A673 (cell line): ENCODE results near the gene TSPAN10. TPM values are rescaled to one million over a fixed set of nuclear protein-coding genes. Genes with fewer than 3 reads are reported as not detected.

ENCODE experiments used
- BruUV-seq: library from RNA; stranded (reverse); fragments of 400-500 nt; replicated peaks from 2 replicates; lab custom pipeline; 2021; lab: Mats Ljungman, UMichigan
- CTCF ChIA-PET: fragments of 300-600 bp; sonication (Branson Sonifier 250); formaldehyde crosslinking; loops from one replicate; lab custom pipeline; 2022; ENCODE audit warnings: antibody characterized with exemption; lab: Charles Lee
- POLR2A ChIA-PET: fragments of 300-600 bp; sonication (Branson Sonifier 250); formaldehyde crosslinking; loops from one replicate; lab custom pipeline; 2022; ENCODE audit warnings: antibody characterized with exemption; ENCODE audit not compliant: low non-redundant PET; lab: Charles Lee
- DNase-seq: peaks from one replicate; pipeline ENCODE4 v3.0.0-alpha.2; 2015; ENCODE audit warnings: low spot score
- H3K27ac ChIP-seq: fragments of 200-600 bp; sonication (generic); 2 replicates; pipeline ENCODE4 v1.5.1; 2016; ENCODE audit warnings: mixed run types, low read depth, mild to moderate bottlenecking, mixed read lengths, antibody characterized with exemption, low read length; ENCODE audit not compliant: poor library complexity, severe bottlenecking
- H3K27me3 ChIP-seq: fragments of 200-600 bp; sonication (generic); replicated peaks from 2 replicates; pipeline ENCODE4 v1.6.1; 2017; ENCODE audit warnings: mixed run types, low read depth, mild to moderate bottlenecking, mixed read lengths, antibody characterized with exemption, low read length; ENCODE audit not compliant: insufficient read depth, poor library complexity
- H3K36me3 ChIP-seq: fragments of 200-600 bp; sonication (generic); 2 replicates; pipeline ENCODE4 v1.6.1; 2016; ENCODE audit warnings: mixed run types, mild to moderate bottlenecking, mixed read lengths, antibody characterized with exemption, low read length; ENCODE audit not compliant: insufficient read depth, poor library complexity, severe bottlenecking
- H3K4me1 ChIP-seq: fragments of 200-600 bp; sonication (generic); 2 replicates; pipeline ENCODE4 v1.6.1; 2017; ENCODE audit warnings: mixed run types, mild to moderate bottlenecking, mixed read lengths, antibody characterized with exemption, low read length; ENCODE audit not compliant: insufficient read depth, poor library complexity, severe bottlenecking
- H3K4me3 ChIP-seq: fragments of 200-600 bp; sonication (generic); 2 replicates; pipeline ENCODE4 v1.5.1; 2016; ENCODE audit warnings: low read depth, mixed run types, mild to moderate bottlenecking, mixed read lengths, low read length; ENCODE audit not compliant: poor library complexity, severe bottlenecking
- H3K9me3 ChIP-seq: fragments of 200-600 bp; sonication (generic); 2 replicates; pipeline ENCODE4 v1.6.1; 2016; ENCODE audit warnings: mixed run types, low read depth, mild to moderate bottlenecking, mixed read lengths, antibody characterized with exemption, low read length; ENCODE audit not compliant: poor library complexity, severe bottlenecking
- CTCF ChIP-seq: fragments of 300-800, 200-600 bp; sonication (generic); conservative IDR thresholded peaks from 2 replicates; pipeline ENCODE4 v1.5.1; 2017; ENCODE audit warnings: low read depth, mild to moderate bottlenecking, antibody characterized with exemption, low read length, moderate library complexity, mixed read lengths
- EZH2 ChIP-seq: fragments of 200-600 bp; sonication (generic); IDR thresholded peaks from 2 replicates; pipeline ENCODE4 v1.6.1; 2017; ENCODE audit warnings: borderline replicate concordance, low read depth, mild to moderate bottlenecking, mixed read lengths, antibody characterized with exemption, low read length; ENCODE audit not compliant: poor library complexity, severe bottlenecking
- intact Hi-C: fragments of 100-400 bp; cut with micrococcal nuclease; formaldehyde crosslinking; loops from one replicate; pipeline ENCODE4 v1.10.0; 2022; ENCODE audit not compliant: unreplicated experiment
- total RNA-seq: library from RNA; stranded (reverse); gene quantifications from 2 replicates; pipeline ENCODE4 v1.2.3, GENCODE V29; 2021

TSPAN10 gene
- total RNA-seq, 1 experiment from 2014 or later, result 1.1 TPM

GRCh38 chr17:81684442-81684911 lies 47.5 kb downstream of the TSPAN10 start:
- Histone ChIP-seq H3K9me3 (no peaks in the 10 kb centered on the region), H3K36me3 (peaks cover 36% of the 10 kb centered on the region), H3K4me3 (peak overlapping the region; percentile 93), H3K27ac (peak overlapping the region; percentile 90), H3K4me1 (peaks cover 25% of the 10 kb centered on the region), H3K27me3 (no peaks in the 10 kb centered on the region)
- intact Hi-C loops, result no loop called here
- TF ChIP-seq CTCF (no peak), EZH2 (no peak)
- TSS peak; percentile 71 for BruUV-seq
- peak; percentile 41 for DNase-seq
- POLR2A ChIA-PET, result no interaction called here
- CTCF ChIA-PET, result no interaction called here

- Histone ChIP-seq H3K27me3 (no peaks in the 10 kb centered on the region), H3K4me3 (peak overlapping the region; percentile 93), H3K27ac (peak overlapping the region; percentile 90), H3K4me1 (peaks cover 25% of the 10 kb centered on the region), H3K9me3 (no peaks in the 10 kb centered on the region), H3K36me3 (peaks cover 42% of the 10 kb centered on the region)
- no peak for TF ChIP-seq CTCF
- no peak for TF ChIP-seq EZH2
- BruUV-seq, result no TSS peak
- intact Hi-C loops, result no loop called here
- POLR2A ChIA-PET, result no interaction called here
- CTCF ChIA-PET, result no interaction called here
- DNase-seq, result peak; percentile 31
Observed at GRCh38 chr17:81685108-81685507, 48.1 kb downstream of the TSPAN10 start.

GRCh38 chr17:81686614-81687013 lies 49.6 kb downstream of the TSPAN10 start:
- intact Hi-C loops, result no loop called here
- BruUV-seq, result no TSS peak
- Histone ChIP-seq H3K27me3 (no peaks in the 10 kb centered on the region), H3K27ac (no peak overlapping the region), H3K4me1 (peaks cover 21% of the 10 kb centered on the region), H3K36me3 (peaks cover 54% of the 10 kb centered on the region), H3K9me3 (no peaks in the 10 kb centered on the region), H3K4me3 (no peak overlapping the region)
- ChIA-PET POLR2A (no interaction called here), CTCF (no interaction called here)
- no peak for DNase-seq
- no peak for TF ChIP-seq EZH2
- TF ChIP-seq CTCF, result no peak
